Natural killer cell (primary cell): ENCODE results near the gene GNB5. TPM values are rescaled to one million over a fixed set of nuclear protein-coding genes. Genes with fewer than 3 reads are reported as not detected.
"Not testable (repeated sequence)": the region's sequence is repeated elsewhere in the genome, so short reads cannot be mapped to it uniquely, and the experiment has no call there.

Experiments
- ATAC-seq, 3 donors: fragments of 150-1000 bp in 2 of 3; fragments of 200-7000 bp in 1 of 3; cut with Tn5 transposase; 1 replicate in 1 of 3; 2 replicates in 2 of 3; pipeline ENCODE4 v1.10.0; 2021; ENCODE audit warnings: mild to moderate bottlenecking in 2 of 3, moderate library complexity in 2 of 3
- DNase-seq, 2 donors: peaks; one replicate each; pipeline versions ENCODE4 v3.0.0 to v3.0.0-alpha.2; 2013 to 2021; ENCODE audit warnings: mixed read lengths in 1 of 2
- H3K27ac ChIP-seq: one replicate; pipeline ENCODE4 v1.5.1; 2013; ENCODE audit warnings: mild to moderate bottlenecking, low read length
- H3K27me3 ChIP-seq: one replicate; pipeline ENCODE4 v1.6.1; 2013; ENCODE audit warnings: low read length; ENCODE audit not compliant: control insufficient read depth, insufficient read depth
- H3K36me3 ChIP-seq: one replicate; pipeline ENCODE4 v1.6.1; 2013; ENCODE audit warnings: low read length; ENCODE audit not compliant: control insufficient read depth, insufficient read depth
- H3K4me1 ChIP-seq: one replicate; pipeline ENCODE4 v1.6.1; 2013; ENCODE audit warnings: low read length; ENCODE audit not compliant: control insufficient read depth, insufficient read depth
- H3K4me3 ChIP-seq: one replicate; pipeline ENCODE4 v1.5.1; 2013; ENCODE audit warnings: low read length
- H3K9me3 ChIP-seq: one replicate; pipeline ENCODE4 v1.6.1; 2013; ENCODE audit warnings: low read length; ENCODE audit not compliant: control insufficient read depth, insufficient read depth
- H3K27ac Mint-ChIP-seq, 2 donors: one replicate each; pipeline ENCODE4 v1.8.0; 2022; ENCODE audit warnings: mild to moderate bottlenecking in 2 of 2, mixed read lengths in 2 of 2, moderate library complexity in 1 of 2
- H3K27me3 Mint-ChIP-seq, 2 donors: one replicate each; pipeline ENCODE4 v1.8.0; 2022; ENCODE audit warnings: low read depth in 2 of 2, mixed read lengths in 2 of 2
- H3K36me3 Mint-ChIP-seq: one replicate; pipeline ENCODE4 v1.8.0; 2022; ENCODE audit warnings: mixed read lengths
- H3K4me1 Mint-ChIP-seq, 2 donors: one replicate each; pipeline ENCODE4 v1.8.0; 2022; ENCODE audit warnings: mixed read lengths in 2 of 2
- H3K4me3 Mint-ChIP-seq: one replicate; pipeline ENCODE4 v1.8.0; 2022; ENCODE audit warnings: mild to moderate bottlenecking, moderate library complexity, mixed read lengths
- H3K9me3 Mint-ChIP-seq, 2 donors: one replicate each; pipeline ENCODE4 v1.8.0; 2022; ENCODE audit warnings: mixed read lengths in 2 of 2
- WGBS: methylation state at CpG from one replicate; pipeline ENCODE4 v1.1.7; 2013; ENCODE audit warnings: missing lambda C conversion rate; ENCODE audit not compliant: insufficient coverage; 5-methylcytosine and 5-hydroxymethylcytosine counted together
- intact Hi-C: fragments of 100-400 bp; cut with micrococcal nuclease; formaldehyde crosslinking; loops from one replicate; pipeline ENCODE4 v1.14.2; 2022
- total RNA-seq, 4 donors: library from RNA; stranded (reverse); fragments of 120-200 nt in 1 of 4; gene quantifications; one replicate each; pipeline versions ENCODE4 v1.2.3 to v1.2.4, GENCODE V29; 2013 to 2022
- TF ChIP-seq, protein P1 (sequence below): fragments of 200-600 bp; IDR thresholded peaks from one replicate; pipeline ENCODE4 v1.8.0; 2022; ENCODE audit warnings: antibody characterized with exemption

The GNB5 gene
- total RNA-seq, 3 donors from 2014 or later (not counting 1 experiment from before 2014, with no cell fraction given) = 22.5 to 31.3 (median 23.0) TPM

DNA sequence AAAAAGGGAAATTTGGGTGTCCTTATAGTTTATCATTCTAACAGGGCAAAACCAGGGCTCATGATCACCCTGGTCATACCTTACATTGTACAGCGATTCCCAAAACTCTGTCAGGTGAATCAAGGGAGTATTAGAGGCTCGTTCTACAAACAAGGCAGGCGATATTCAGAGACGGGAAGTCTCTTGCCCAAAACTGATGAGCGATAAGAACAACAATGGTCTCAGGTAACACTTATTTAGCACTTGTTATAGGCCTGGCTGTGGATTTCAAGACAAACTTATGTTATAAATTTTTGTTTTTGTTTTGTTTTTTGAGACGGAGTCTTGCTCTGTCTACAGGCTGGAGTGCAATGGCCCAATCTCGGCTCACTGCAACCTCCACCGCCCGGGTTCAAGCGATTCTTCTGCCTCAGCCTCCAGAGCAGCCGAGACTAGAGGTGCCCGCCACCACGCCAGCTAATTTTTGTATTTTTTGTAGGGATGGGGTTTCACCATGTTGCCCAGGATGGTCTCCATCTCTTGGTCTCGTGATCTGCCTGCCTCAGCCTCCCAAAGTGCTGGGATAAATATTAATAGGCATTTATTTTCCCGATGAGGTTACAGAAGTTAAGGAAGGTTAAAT, 91.4 kb downstream of the GNB5 start:
- H3K4me1 Mint-ChIP-seq = peaks cover 5% of the 10 kb centered on the region in 2 donors
- intact Hi-C loops = no loop called here
- H3K27ac Mint-ChIP-seq = no peak overlapping the region
- no peaks in the 10 kb centered on the region for H3K9me3 Mint-ChIP-seq
- Histone ChIP-seq H3K36me3 (no peaks in the 10 kb centered on the region), H3K4me1 (no peaks in the 10 kb centered on the region), H3K9me3 (no peaks in the 10 kb centered on the region), H3K4me3 (no peak overlapping the region), H3K27me3 (no peaks in the 10 kb centered on the region), H3K27ac (no peak overlapping the region)
- TF ChIP-seq, protein P1, sequence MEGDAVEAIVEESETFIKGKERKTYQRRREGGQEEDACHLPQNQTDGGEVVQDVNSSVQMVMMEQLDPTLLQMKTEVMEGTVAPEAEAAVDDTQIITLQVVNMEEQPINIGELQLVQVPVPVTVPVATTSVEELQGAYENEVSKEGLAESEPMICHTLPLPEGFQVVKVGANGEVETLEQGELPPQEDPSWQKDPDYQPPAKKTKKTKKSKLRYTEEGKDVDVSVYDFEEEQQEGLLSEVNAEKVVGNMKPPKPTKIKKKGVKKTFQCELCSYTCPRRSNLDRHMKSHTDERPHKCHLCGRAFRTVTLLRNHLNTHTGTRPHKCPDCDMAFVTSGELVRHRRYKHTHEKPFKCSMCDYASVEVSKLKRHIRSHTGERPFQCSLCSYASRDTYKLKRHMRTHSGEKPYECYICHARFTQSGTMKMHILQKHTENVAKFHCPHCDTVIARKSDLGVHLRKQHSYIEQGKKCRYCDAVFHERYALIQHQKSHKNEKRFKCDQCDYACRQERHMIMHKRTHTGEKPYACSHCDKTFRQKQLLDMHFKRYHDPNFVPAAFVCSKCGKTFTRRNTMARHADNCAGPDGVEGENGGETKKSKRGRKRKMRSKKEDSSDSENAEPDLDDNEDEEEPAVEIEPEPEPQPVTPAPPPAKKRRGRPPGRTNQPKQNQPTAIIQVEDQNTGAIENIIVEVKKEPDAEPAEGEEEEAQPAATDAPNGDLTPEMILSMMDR = no peak
- 95% methylated on average over 15 of the region's 15 CpGs for WGBS
- H3K27me3 Mint-ChIP-seq = peaks cover 16 to 26% of the 10 kb centered on the region in 2 donors
- no peak for DNase-seq
- no peak for ATAC-seq
- no peaks in the 10 kb centered on the region for H3K36me3 Mint-ChIP-seq
- H3K4me3 Mint-ChIP-seq = no peak overlapping the region

DNA sequence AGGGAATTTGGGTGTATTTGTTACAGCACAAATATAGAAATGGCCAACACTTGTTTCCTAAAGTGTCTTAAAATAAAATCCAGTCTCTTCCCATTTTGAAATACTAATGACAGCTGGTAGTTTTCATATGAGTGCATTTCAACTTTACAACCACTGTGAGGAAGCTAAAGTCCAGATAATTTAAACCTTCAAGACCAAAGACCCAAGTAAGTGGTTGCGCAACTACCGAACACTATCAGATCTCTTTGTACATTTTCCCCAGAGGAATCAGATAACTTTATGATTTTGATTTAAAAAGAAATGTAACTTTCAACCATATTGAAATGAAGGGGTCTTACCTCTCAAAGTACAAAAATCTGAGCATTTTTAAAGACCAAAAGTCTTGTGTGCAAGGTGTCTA, 92.9 kb downstream of the GNB5 start:
- ATAC-seq = no peak
- no peaks in the 10 kb centered on the region for H3K36me3 ChIP-seq
- Mint-ChIP-seq H3K4me3 (no peak overlapping the region), H3K9me3 (no peaks in the 10 kb centered on the region), H3K36me3 (no peaks in the 10 kb centered on the region), H3K4me1 (no peaks in the 10 kb centered on the region), H3K27ac (no peak overlapping the region), H3K27me3 (peaks cover 18 to 19% of the 10 kb centered on the region in 2 donors)
- H3K27ac ChIP-seq = no peak overlapping the region
- DNase-seq = no peak
- TF ChIP-seq, protein P1 = no peak
- intact Hi-C loops = no loop called here
- H3K4me1 ChIP-seq = no peaks in the 10 kb centered on the region
- no peak overlapping the region for H3K4me3 ChIP-seq
- H3K27me3 ChIP-seq = no peaks in the 10 kb centered on the region
- no peaks in the 10 kb centered on the region for H3K9me3 ChIP-seq
- no CpG with 5 or more reads among the region's 2 CpGs for WGBS

DNA sequence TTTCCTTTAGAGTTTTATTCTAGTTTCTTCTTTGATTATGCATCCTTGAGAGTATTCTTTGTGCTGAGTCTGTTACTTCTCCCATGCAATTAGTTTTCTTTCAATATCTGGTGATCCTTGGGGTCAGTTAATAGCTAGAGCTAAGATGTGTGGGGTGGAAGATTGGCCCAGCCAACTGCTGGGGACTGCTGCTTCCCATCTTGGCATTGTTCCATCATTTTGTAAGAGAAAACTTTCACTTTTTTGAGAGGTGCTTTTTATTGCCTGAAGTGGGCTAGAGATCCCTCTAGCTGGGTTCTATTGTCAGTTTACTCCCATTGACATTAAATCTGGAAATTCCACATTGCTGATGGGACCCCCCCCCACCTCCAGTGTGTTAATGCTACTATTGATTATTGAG, 94.0 kb downstream of the GNB5 start:
- Histone ChIP-seq H3K4me1 (no peaks in the 10 kb centered on the region), H3K27me3 (no peaks in the 10 kb centered on the region), H3K9me3 (no peaks in the 10 kb centered on the region), H3K36me3 (no peaks in the 10 kb centered on the region), H3K27ac (no peak overlapping the region), H3K4me3 (no peak overlapping the region)
- Mint-ChIP-seq H3K9me3 (no peaks in the 10 kb centered on the region), H3K4me3 (no peak overlapping the region), H3K36me3 (no peaks in the 10 kb centered on the region), H3K4me1 (no peaks in the 10 kb centered on the region), H3K27me3 (peaks cover 14% of the 10 kb centered on the region in 2 donors), H3K27ac (no peak overlapping the region)
- DNase-seq = no peak
- TF ChIP-seq, protein P1 = no peak
- intact Hi-C loops = no loop called here
- ATAC-seq = no peak

DNA sequence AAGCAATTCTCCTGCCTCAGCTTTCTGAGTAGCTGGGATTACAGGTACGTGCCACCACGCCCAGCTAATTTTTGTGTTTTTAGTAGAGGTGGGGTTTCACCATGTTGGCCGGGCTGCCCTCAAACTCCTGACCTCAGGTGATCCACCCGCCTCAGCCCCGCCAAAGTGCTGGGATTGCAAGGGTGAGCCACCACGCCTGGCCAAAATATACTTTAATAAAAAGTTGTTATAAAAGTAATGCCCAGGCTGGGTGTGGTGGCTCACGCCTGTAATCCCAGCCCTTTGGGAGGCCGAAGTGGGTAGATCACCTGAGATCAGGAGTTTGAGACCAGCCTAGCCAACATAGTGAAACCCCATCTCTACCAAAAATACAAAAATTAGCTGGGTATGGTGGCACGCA, 94.7 kb downstream of the GNB5 start:
- H3K27ac ChIP-seq, H3K36me3 ChIP-seq, DNase-seq, H3K4me3 Mint-ChIP-seq, intact Hi-C loops, H3K4me1 ChIP-seq, H3K27ac Mint-ChIP-seq, ATAC-seq, H3K27me3 ChIP-seq, H3K9me3 ChIP-seq, H3K4me3 ChIP-seq, H3K9me3 Mint-ChIP-seq, H3K4me1 Mint-ChIP-seq, H3K36me3 Mint-ChIP-seq: not testable (repeated sequence)
- WGBS = 94% methylated on average over 9 of the region's 9 CpGs
- H3K27me3 Mint-ChIP-seq = peaks cover 11 to 14% of the 10 kb centered on the region in 2 donors
